Cardiac atrium fibroblast (primary cell): ENCODE measurements around the gene OR4A5. TPM values are rescaled to one million over a fixed set of nuclear protein-coding genes. Genes with fewer than 3 reads are reported as not detected.

ENCODE experiments used
- total RNA-seq: library from RNA; depleted of rRNA; stranded (reverse); fragments of >200 nt; gene quantifications from 2 replicates; pipeline ENCODE4 v1.2.3, GENCODE V29; 2015

OR4A5 gene
- total RNA-seq: not detected in 2 replicates

GRCh38 chr11:54706532-54706931, at the start of gene OR4A5:
OR4A5 (plus strand) TSS chr11:54706832; CDS start chr11:54706885, 53 bp downstream.

Other genes with a start within 250 kb of the OR4A5 start
- gene OR4C46, start 102.8 kb upstream of the OR4A5 start, total RNA-seq: not detected in 2 replicates